HG02763 (cell line): ENCODE measurements around the gene TCEAL4.
"Not testable (repeated sequence)": the region's sequence is repeated elsewhere in the genome, so short reads cannot be mapped to it uniquely, and the experiment has no call there.

ENCODE experiments used
- ATAC-seq: cut with Tn5 transposase; IDR thresholded peaks from one replicate; pipeline ENCODE4 v1.9.1; 2021; ENCODE audit warnings: mild to moderate bottlenecking, moderate library complexity; ENCODE audit not compliant: unreplicated experiment

TCEAL4 gene

DNA sequence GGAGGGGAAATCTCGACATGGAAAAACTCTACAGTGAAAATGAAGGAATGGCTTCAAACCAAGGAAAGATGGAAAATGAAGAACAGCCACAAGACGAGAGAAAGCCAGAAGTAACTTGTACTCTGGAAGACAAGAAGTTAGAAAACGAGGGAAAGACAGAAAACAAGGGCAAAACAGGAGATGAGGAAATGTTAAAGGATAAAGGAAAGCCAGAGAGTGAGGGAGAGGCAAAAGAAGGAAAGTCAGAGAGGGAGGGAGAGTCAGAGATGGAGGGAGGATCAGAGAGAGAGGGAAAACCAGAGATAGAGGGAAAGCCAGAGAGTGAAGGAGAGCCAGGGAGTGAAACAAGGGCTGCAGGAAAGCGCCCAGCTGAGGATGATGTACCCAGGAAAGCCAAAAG, 1.3 kb downstream of the TCEAL4 start:
- ATAC-seq = no peak

DNA sequence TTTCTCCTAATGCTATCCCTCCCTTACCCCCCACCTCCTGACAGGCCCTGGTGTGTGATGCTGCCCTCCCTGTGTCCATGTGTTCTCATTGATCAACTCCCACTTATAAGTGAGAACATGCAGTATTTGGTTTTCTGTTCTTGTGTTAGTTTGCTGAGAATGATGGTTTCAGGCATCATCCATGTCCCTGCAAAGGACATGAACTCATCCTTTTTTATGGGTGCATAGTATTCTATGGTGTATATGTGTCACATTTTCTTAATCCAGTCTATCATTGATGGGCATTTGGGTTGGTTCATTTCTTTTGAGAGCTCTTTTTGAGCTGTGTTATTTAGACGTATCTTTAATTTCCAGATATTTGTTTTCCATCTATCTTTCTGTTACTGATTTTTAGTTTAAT, 7.0 kb downstream of the TCEAL4 start:
- not testable (repeated sequence) for ATAC-seq

DNA sequence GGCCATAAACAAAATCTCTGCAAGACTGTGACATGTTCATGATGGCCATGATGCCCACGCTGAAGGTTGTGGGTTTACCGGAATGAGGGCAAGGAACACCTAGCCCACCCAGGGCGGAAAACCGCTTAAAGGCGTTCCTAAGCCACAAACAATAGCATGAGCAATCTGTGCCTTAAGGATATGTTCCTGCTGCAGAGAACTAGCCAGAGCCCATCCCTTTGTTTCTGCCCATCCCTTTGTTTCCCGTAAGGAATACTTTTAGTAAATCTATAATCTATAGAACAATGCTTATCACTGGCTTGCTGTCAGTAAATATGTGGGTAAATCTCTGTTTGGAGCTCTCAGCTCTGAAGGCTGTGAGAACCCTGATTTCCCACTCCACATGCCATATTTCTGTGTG, 9.9 kb downstream of the TCEAL4 start:
- not testable (repeated sequence) for ATAC-seq

DNA sequence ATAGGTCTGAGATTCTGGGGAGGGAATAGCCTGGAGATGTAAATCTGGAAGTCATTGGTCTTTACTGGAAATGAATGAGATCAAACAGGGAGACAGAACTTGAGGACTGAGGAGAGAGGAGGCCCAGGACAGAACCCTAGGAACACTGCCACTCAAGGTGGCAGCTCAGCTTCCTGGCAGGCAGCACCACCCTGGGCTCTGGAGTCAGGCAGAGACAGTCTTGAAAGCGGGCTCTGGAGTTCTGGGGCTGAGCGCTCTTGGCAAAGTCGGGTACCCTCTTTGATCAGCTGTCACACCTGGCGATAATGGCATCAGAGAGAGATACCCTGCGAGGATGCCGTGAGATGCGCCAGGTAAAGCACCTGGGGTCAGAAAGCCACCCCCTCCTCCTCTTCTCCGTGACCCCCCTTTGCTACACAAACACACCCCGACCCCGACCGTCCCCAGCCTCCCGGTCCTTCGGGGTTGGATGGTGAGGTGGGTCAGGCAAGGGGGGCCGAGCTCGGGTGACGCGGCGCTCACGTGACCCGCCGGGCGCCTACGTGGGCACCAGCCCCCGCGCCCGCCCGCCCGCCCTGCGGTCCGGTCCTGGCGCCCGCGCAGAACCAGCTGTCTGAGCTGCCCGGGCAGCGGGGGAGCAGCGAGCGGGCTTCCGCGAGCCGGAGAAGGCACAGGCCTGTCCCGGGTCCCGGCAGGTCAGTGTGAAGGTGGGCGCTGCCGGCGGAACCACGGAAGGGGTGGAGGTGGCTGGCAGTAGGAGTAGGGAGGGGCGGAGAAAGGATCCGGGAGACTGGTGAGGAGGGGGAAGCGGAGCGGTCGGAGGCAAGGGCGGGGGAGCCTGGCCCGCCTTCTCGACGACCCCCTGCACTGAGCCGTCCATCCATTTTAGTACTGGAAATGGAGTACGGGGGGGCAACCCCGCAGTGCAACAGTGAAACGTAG, 22.3 kb downstream of the TCEAL4 start, which contains the start of gene TCEAL3:
TCEAL3 (plus strand) TSS at position 600 of the 942 bp plus-strand sequence. CDS start 1,102 bp downstream, outside the sequence.
- ATAC-seq = peak; percentile 84

DNA sequence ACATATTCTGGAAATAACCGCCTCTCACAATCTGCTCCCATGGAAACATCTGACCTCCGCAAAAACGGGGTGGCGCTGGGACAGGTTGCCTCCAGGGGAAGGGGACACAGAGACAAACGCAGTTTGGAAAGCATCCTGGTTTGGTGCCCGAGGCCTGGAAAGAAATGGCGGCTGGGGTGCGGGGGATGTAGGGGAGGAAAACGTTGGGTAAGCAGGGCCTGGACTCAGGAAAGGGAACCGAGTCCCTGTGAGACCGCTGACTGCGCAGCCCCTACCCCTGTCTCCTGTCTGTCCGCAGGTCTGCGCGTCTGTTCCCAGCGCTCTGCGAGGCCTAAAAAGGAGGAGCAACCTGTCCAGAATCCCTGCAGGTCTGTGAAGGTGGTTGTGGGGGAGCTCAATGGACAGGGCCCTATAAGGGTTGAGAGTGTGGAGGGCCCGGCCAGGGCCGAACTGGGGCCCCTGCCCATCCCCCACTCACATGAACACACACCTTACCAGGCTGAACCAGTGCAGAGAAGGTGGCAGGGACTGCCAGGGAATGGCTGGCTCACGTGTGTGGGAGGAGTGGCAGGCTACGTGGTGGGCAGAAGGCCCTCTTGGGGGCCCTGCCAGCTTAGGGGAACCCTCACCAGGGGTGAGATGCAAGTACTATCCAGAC, 23.1 kb downstream of the TCEAL4 start:
- ATAC-seq = peak; percentile 27

GRCh38 chrX:103610282-103610681, 25.0 kb downstream of the TCEAL4 start:
- ATAC-seq = no peak

- no peak for ATAC-seq
Measured at GRCh38 chrX:103613362-103613890, 28.1 kb downstream of the TCEAL4 start.

GRCh38 chrX:103614999-103615398, 29.7 kb downstream of the TCEAL4 start:
- no peak for ATAC-seq

- ATAC-seq = no peak
Measured at GRCh38 chrX:103615781-103616371, 30.6 kb downstream of the TCEAL4 start.

GRCh38 chrX:103616676-103617186, 31.4 kb downstream of the TCEAL4 start:
- no peak for ATAC-seq

DNA sequence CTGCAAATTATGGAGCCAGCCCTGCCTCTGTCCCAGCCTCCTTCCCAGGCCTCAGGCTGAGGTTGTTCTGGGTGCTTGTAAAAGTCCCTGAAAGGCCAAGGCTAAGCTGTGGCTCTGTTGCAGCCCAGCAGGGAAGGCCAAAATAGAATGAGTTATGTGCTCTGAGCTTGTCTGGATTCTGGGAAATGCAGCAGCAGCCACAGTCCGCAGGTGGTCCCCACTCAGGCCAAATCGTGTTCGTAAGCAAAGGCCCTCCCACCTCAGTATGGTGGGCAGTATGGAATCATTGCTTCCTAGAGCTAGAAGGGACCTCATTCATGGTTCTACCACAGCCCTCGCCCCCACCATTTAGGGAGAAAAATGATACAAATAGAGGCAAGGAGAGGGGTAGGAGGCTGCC, 38.8 kb downstream of the TCEAL4 start:
- no peak for ATAC-seq

DNA sequence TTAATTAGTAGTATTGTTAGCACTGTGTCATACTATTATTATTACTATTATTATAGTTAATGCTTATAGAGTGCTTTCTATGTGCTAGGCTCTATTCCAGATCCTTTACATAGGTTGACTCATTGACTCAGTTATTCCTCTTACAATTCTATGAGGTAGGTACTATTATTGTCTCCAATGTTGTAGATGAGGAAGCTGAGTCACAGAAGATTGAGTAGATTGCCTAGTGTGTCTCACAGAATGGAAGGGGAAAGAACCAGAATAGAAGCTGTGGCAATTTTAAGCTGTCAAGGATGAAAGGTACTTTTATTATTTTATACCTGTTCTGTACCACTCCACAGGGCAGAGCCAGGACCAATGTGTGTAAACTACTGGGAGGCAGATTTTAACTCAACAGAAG, 41.5 kb downstream of the TCEAL4 start:
- no peak for ATAC-seq

DNA sequence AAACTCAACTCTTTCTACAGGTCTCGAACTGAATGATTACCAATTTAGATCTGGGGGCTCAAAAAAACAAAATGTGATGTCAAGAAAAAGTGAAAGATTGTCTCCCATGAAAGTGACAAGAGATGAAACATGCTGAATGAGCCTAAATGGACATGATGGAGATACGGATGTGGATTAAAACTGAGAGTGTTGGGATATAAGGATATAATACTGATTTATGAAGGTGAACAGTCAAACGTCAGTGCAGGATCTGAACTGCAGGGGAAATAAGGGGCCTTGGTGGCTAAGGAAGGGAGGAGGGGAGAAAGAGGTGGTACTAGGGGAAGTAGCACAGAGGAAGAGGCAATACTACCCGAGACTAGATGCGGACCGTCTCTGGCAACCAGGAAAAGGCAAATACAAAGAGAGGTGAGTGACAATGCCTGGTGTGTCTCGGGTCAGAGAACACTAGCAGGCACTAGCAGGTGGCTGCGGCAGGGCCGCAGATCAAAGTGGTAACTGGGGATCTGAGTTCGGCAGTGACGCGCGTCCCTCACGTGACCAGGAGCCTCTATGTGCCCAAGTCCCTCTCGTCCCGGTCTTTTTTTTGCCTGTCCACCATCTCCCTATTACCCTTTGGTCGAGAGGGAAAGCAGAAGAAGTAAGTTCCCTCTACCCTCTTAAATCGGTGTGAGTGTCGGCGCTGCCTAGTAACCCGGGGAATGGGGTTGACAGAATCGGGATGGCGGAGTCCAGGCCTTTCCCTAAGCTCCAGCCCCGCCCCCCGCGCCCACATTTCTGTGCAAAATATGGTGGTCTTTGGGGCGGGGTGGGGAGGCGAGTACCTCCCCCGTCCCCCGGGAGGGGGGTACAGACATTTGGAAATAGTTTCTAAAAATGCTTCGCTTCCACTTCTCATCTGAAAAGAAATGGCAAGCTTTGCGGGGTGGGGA, 43.3 kb downstream of the TCEAL4 start, which contains the start of gene TCEAL1:
TCEAL1 (plus strand) TSS at position 590 of the 932 bp plus-strand sequence. CDS start 942 bp downstream, outside the sequence.
- peak; percentile 59 for ATAC-seq

DNA sequence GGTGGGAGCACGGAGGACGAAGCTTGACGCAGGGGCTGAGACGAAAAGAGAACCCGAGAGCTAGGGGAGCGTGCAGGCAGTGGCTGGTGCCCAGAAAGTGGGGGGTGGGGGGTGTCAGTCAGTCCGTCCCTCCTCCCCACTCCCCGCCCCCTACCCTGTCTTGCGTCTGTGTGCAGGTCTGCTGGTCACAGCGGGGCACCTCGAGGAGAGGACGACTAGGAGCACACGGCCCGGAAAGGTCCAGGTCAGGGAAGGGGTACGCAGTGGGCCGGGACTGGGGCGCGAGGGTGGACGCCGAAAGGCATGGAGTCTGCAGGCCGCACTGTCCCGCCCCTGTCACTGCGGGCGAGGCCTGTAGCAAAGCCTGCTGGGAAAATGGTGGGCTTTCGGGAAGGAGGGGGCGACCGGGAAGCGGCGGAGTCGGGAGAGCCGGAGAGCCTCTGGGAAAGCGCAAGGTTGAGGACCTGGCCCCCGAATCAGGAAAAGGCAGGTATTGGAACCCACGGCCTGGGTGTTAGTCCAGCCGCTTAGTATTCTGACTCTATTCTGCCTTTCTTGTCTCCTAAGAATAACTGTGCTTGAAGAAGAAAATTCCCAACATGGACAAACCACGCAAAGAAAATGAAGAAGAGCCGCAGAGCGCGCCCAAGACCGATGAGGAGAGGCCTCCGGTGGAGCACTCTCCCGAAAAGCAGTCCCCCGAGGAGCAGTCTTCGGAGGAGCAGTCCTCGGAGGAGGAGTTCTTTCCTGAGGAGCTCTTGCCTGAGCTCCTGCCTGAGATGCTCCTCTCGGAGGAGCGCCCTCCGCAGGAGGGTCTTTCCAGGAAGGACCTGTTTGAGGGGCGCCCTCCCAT, 44.2 kb downstream of the TCEAL4 start:
- ATAC-seq = peak; percentile 38

DNA sequence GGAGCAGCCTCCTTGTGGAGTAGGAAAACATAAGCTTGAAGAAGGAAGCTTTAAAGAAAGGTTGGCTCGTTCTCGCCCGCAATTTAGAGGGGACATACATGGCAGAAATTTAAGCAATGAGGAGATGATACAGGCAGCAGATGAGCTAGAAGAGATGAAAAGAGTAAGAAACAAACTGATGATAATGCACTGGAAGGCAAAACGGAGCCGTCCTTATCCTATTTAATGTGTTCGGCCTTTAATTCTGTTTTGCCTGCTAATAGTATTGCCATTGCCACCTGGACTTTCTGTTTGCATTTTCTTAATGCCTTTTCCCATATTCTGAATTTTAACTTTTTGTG, 44.8 kb downstream of the TCEAL4 start:
- ATAC-seq = no peak

GRCh38 chrX:103631145-103631544, 45.8 kb downstream of the TCEAL4 start:
- ATAC-seq = no peak

DNA sequence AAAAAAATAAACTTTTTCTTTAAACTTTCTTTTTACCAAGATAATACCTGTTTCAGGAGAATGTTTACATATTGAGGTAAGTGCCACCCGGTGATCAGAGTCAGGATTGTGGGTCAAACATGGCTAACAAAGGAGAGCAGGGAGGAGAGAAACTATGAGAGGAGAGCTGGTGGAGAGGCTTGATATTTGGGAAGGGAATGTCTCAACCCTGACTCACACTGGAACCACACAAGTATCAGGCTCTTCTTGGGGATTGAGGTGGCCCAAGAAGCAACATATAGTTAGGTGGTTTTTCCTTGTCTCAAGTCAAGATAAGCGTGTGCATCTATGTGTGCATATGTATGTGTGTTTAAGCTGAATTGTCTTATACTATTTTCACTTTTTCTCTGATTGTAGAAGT, 50.1 kb downstream of the TCEAL4 start:
- no peak for ATAC-seq
